ENCODE data around the gene APBB1. TPM values are rescaled to one million over a fixed set of nuclear protein-coding genes. Genes with fewer than 3 reads are reported as not detected.

The APBB1 gene
- total RNA-seq, 1 donor from 2014 or later: 1.8 TPM

DNA sequence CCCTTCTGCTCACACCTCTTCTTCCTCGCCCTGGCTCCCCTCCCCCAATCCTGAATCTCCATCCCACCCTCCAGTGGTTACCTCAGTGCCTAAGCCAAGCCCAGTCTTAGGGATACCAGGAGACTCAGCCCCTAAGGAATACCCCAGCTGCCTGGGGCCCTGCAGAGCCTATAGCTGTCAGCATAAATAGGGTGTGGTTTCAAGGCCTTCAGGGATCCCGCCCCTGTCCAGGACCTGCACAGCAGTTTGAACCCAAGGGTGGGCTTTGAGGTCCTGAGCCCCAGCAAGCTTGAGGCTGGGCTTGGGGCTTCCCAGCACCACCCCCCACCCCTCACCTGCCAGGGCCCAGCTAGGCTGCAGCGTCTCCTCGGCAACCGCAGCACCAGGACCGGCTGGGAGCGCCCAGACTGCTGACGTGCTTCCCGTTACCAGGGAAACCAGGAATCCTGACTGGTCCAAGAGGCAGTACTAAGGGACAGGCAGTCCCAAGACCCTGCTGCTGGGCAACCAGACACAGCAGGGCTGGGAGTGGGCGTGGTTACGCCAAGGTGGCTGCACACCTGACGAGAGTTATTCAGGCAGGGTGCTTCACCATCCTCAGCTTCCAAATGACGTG, 13.7 kb downstream of the APBB1 start:
- H3K27me3 ChIP-seq (ENCODE audit: control insufficient read depth, insufficient read depth, low read length): peaks cover 2% of the 10 kb centered on the region
- DNase-seq (ENCODE audit: low read depth): no peak
- TF ChIP-seq, protein P1, sequence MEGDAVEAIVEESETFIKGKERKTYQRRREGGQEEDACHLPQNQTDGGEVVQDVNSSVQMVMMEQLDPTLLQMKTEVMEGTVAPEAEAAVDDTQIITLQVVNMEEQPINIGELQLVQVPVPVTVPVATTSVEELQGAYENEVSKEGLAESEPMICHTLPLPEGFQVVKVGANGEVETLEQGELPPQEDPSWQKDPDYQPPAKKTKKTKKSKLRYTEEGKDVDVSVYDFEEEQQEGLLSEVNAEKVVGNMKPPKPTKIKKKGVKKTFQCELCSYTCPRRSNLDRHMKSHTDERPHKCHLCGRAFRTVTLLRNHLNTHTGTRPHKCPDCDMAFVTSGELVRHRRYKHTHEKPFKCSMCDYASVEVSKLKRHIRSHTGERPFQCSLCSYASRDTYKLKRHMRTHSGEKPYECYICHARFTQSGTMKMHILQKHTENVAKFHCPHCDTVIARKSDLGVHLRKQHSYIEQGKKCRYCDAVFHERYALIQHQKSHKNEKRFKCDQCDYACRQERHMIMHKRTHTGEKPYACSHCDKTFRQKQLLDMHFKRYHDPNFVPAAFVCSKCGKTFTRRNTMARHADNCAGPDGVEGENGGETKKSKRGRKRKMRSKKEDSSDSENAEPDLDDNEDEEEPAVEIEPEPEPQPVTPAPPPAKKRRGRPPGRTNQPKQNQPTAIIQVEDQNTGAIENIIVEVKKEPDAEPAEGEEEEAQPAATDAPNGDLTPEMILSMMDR (IDR thresholded peaks at IDR 0.05; ENCODE audit: insufficient read depth, low read length, severe bottlenecking): no peak
- no peak for FAIRE-seq
- no peaks in the 10 kb centered on the region for H3K36me3 ChIP-seq (ENCODE audit: control insufficient read depth, insufficient read depth, low read length)
- H3K4me3 ChIP-seq (ENCODE audit: low read depth, low read length): no peak overlapping the region

DNA sequence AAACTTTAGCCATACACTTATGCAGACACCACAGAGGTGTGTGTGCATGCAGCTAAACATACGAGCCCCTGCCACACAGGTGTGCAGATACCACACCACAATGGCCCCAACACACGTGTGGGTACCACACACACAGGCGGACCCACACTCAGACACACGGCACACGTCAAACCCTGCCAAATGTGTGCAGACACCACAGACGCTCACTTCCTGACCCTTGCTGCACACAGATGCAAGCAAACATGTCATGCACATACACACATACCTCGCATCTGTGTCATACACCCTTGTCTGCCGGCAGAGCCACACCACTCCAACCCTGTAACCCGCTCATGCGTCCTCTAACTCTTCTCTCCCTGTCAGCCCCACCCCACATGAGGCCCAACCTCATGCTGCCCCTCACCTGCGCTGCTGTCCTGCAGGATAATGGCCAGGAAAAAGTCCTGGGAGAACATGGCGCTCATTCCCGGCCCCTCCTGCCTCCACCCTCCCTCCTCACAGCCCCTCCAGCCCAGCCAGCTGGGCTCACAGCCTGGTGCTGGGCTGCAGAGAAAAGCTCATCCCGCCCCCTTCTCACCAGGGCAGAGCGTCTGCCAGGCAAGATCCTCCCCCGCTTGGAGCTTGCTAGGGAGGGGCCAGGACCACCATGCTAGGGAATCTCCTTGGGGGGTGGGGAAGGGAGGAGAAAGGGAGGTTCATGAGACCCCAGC, 14.4 kb downstream of the APBB1 start:
- H3K4me3 ChIP-seq (ENCODE audit: low read depth, low read length): no peak overlapping the region
- no peaks in the 10 kb centered on the region for H3K36me3 ChIP-seq (ENCODE audit: control insufficient read depth, insufficient read depth, low read length)
- FAIRE-seq (peak; percentile 89), DNase-seq (ENCODE audit: low read depth) (peak; percentile 34)
- H3K27me3 ChIP-seq (ENCODE audit: control insufficient read depth, insufficient read depth, low read length): peaks cover 2% of the 10 kb centered on the region
- TF ChIP-seq, protein P1 (IDR thresholded peaks at IDR 0.05; ENCODE audit: insufficient read depth, low read length, severe bottlenecking): no peak

DNA sequence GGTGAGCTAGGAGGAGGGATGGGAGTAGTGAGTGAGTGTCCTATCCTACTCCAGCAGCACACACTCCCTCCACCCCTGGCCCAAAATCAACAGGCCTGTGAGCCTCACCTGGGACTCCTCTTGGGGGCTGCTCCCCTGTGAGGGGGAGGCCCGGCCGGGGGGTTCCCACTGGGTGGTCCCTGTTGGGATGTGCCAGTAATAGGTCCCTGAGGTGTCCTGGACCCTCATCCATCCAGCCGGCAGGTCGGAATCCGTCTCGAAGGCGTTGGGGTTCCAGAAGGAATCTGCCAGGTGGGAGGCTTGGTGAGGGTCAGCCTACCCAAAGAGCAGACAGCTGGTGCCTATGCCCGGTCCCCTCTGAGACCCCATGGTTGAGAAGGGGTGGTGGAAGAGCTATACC, 15.4 kb downstream of the APBB1 start:
- DNase-seq (ENCODE audit: low read depth) (no peak), FAIRE-seq (no peak)
- TF ChIP-seq, protein P1 (IDR thresholded peaks at IDR 0.05; ENCODE audit: insufficient read depth, low read length, severe bottlenecking): no peak
- H3K36me3 ChIP-seq (ENCODE audit: control insufficient read depth, insufficient read depth, low read length): no peaks in the 10 kb centered on the region
- H3K4me3 ChIP-seq (ENCODE audit: low read depth, low read length): no peak overlapping the region
- peaks cover 2% of the 10 kb centered on the region for H3K27me3 ChIP-seq (ENCODE audit: control insufficient read depth, insufficient read depth, low read length)

DNA sequence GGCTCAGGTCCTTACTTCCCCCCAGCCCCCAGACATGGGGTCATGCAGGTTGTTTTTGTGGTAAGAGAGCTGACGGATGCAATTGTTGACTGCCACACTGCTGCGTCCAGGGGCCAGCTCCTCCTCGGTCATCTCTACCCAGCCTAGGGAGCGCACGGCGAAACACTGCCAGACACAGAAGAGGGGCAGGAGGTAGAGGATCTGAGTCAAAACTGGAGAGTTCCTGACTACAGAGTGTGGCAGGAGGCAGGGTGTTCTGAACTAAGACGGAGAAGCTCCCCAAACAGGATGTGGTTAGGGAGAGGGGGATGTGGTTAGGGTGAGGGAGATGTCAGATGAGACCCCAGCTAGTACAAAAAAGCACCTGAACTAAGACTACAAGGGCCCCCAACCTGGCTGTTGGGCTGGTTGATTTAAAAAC, 16.3 kb downstream of the APBB1 start:
- Histone ChIP-seq H3K4me3 (ENCODE audit: low read depth, low read length) (no peak overlapping the region), H3K27me3 (ENCODE audit: control insufficient read depth, insufficient read depth, low read length) (peaks cover 2% of the 10 kb centered on the region), H3K36me3 (ENCODE audit: control insufficient read depth, insufficient read depth, low read length) (no peaks in the 10 kb centered on the region)
- TF ChIP-seq, protein P1 (IDR thresholded peaks at IDR 0.05; ENCODE audit: insufficient read depth, low read length, severe bottlenecking): no peak
- no peak for DNase-seq (ENCODE audit: low read depth)
- FAIRE-seq: no peak

DNA sequence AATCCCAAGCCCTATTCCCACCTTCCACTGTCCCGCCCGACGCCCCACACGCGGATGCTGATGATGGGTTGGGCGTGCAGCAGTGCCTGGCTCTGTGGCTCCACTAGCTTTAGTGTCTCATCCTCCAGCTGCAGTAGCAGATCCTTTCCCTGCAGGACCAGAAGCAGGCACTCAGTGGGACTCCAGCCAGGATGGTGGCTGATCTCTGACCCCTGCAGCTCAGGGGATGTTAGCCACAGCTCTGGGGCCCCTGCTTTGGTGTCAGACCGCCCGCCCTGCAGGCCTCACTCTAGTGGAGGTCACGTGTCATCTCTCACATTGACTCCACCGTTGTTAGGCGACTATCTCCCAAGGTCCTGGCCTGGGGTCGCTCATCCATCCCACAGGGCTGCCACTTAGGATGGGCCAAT, 16.8 kb downstream of the APBB1 start:
- no peak overlapping the region for H3K4me3 ChIP-seq (ENCODE audit: low read depth, low read length)
- peaks cover 2% of the 10 kb centered on the region for H3K27me3 ChIP-seq (ENCODE audit: control insufficient read depth, insufficient read depth, low read length)
- TF ChIP-seq, protein P1 (IDR thresholded peaks at IDR 0.05; ENCODE audit: insufficient read depth, low read length, severe bottlenecking): no peak
- no peak for DNase-seq (ENCODE audit: low read depth)
- no peaks in the 10 kb centered on the region for H3K36me3 ChIP-seq (ENCODE audit: control insufficient read depth, insufficient read depth, low read length)
- FAIRE-seq: no peak
